GM12878 (cell line): ENCODE measurements around the gene MBNL3. TPM values are rescaled to one million over a fixed set of nuclear protein-coding genes. Genes with fewer than 3 reads are reported as not detected.

Experiments used
- ATAC-seq: fragments of 200-7000 bp; cut with Tn5 transposase; 3 replicates; pipeline ENCODE4 v1.9.1; 2020; ENCODE audit warnings: mild to moderate bottlenecking, moderate library complexity
- BruUV-seq: library from RNA; stranded (reverse); fragments of 400-500 nt; replicated peaks from 2 replicates; lab custom pipeline; 2021; lab: Mats Ljungman, UMichigan
- CTCF ChIA-PET: fragments of 300-600 bp; sonication (Branson Sonifier 250); formaldehyde crosslinking; extraction: SDS; loops from one replicate; lab custom pipeline; 2021; ENCODE audit warnings: inconsistent platforms; lab: Yijun Ruan, JAX
- POLR2A ChIA-PET: fragments of 350-600 bp; formaldehyde crosslinking; extraction: SDS; loops from one replicate; lab custom pipeline; 2021; ENCODE audit warnings: inconsistent platforms; lab: Charles Lee
- RAD21 ChIA-PET: fragments of 300-600 bp; sonication (Branson Sonifier 250); formaldehyde crosslinking; loops from one replicate; lab custom pipeline; 2023; ENCODE audit warnings: antibody characterized with exemption; ENCODE audit not compliant: unreplicated experiment; lab: Charles Lee
- SMC1A ChIA-PET: fragments of 300-600 bp; sonication (Branson Sonifier 250); formaldehyde crosslinking; loops from one replicate; lab custom pipeline; 2023; ENCODE audit not compliant: unreplicated experiment, uncharacterized antibody; lab: Charles Lee
- DNase-seq: peaks from one replicate; pipeline ENCODE4 v3.0.0-alpha.2; 2011; ENCODE audit warnings: low read depth, low spot score
- FAIRE-seq: peaks from 3 replicates; lab custom pipeline; 2011; peaks lifted over from hg19 to GRCh38; lab: Jason Lieb, UNC
- H2AFZ ChIP-seq: 2 replicates; pipeline ENCODE4 v1.6.0; 2011; ENCODE audit warnings: low read depth, low read length, control low read depth; ENCODE audit not compliant: control insufficient read depth
- H3K27ac ChIP-seq: 2 replicates; pipeline ENCODE4 v1.5.1; 2011; ENCODE audit warnings: control low read depth; ENCODE audit not compliant: control insufficient read depth, insufficient read depth
- H3K27me3 ChIP-seq, 2 experiments: replicated peaks in 1 of 2; 2 replicates each; pipeline versions ENCODE4 v1.6.0 to v1.6.1; 2011; ENCODE audit warnings: low read length in 1 of 2; ENCODE audit not compliant: control insufficient read depth in 2 of 2, insufficient read depth in 2 of 2
- H3K36me3 ChIP-seq, 2 experiments: 2 replicates each; pipeline ENCODE4 v1.5.1; 2011; ENCODE audit warnings: low read length in 1 of 2; ENCODE audit not compliant: control insufficient read depth in 2 of 2, insufficient read depth in 2 of 2
- H3K4me1 ChIP-seq: 2 replicates; pipeline ENCODE4 v1.6.1; 2011; ENCODE audit warnings: mild to moderate bottlenecking, low read length, moderate library complexity, mixed read lengths; ENCODE audit not compliant: control insufficient read depth, insufficient read depth
- H3K4me2 ChIP-seq: 2 replicates; pipeline ENCODE4 v1.6.0; 2011; ENCODE audit warnings: control low read depth; ENCODE audit not compliant: control insufficient read depth, insufficient read depth
- H3K4me3 ChIP-seq: fragments of 200-600 bp; sonication (generic); 2 replicates; pipeline ENCODE4 v1.5.1; 2016
- H3K79me2 ChIP-seq: 2 replicates; pipeline ENCODE4 v1.6.0; 2011; ENCODE audit warnings: low read length; ENCODE audit not compliant: control insufficient read depth, insufficient read depth
- H3K9ac ChIP-seq: 2 replicates; pipeline ENCODE4 v1.8.0; 2011; ENCODE audit warnings: low read length, control low read depth, mixed read lengths; ENCODE audit not compliant: control insufficient read depth, insufficient read depth
- H3K9me3 ChIP-seq: replicated peaks from 3 replicates; pipeline ENCODE4 v1.5.1; 2011; ENCODE audit warnings: mild to moderate bottlenecking, low read length; ENCODE audit not compliant: control insufficient read depth, insufficient read depth
- H4K20me1 ChIP-seq: 2 replicates; pipeline ENCODE4 v1.6.0; 2011; ENCODE audit not compliant: control insufficient read depth, insufficient read depth
- BHLHE40 ChIP-seq, 2 experiments: fragments of 450-650 bp in 1 of 2; IDR thresholded peaks; 2 replicates each; pipeline ENCODE4 v1.6.1; 2011 to 2017; ENCODE audit warnings: low read depth in 2 of 2, borderline replicate concordance in 1 of 2, improper control_type of control experiment in 1 of 2, low read length in 1 of 2, mild to moderate bottlenecking in 1 of 2
- CHD2 ChIP-seq: IDR thresholded peaks from 2 replicates; pipeline ENCODE4 v1.6.1; 2011; ENCODE audit warnings: low read depth, low read length, improper control_type of control experiment, borderline replicate concordance
- E2F8 ChIP-seq: fragments of 450-650 bp; IDR thresholded peaks from 2 replicates; pipeline ENCODE4 v1.6.1; 2018; ENCODE audit warnings: mild to moderate bottlenecking, low read depth, moderate library complexity; ENCODE audit not compliant: partially characterized antibody
- E4F1 ChIP-seq: fragments of 450-650 bp; IDR thresholded peaks from 2 replicates; pipeline ENCODE4 v1.6.1; 2018; ENCODE audit warnings: borderline replicate concordance, mild to moderate bottlenecking; ENCODE audit not compliant: partially characterized antibody
- EED ChIP-seq: sonication (generic); IDR thresholded peaks from 2 replicates; pipeline ENCODE4 v1.6.1; 2016; ENCODE audit warnings: antibody characterized with exemption, low read depth
- EGR1 ChIP-seq, 2 experiments: IDR thresholded peaks; 1 replicate in 1 of 2; 2 replicates in 1 of 2; pipeline ENCODE4 v1.6.1; 2011 to 2012; ENCODE audit warnings: low read depth in 2 of 2, low read length in 2 of 2, borderline replicate concordance in 1 of 2, mild to moderate bottlenecking in 1 of 2, moderate library complexity in 1 of 2
- FOXK2 ChIP-seq: fragments of 450-650 bp; IDR thresholded peaks from 2 replicates; pipeline ENCODE4 v1.6.1; 2017; ENCODE audit warnings: mild to moderate bottlenecking, moderate library complexity
- GATAD2B ChIP-seq: fragments of 450-650 bp; conservative IDR thresholded peaks from 2 replicates; pipeline ENCODE4 v1.6.1; 2017; ENCODE audit warnings: low read depth, mild to moderate bottlenecking, moderate library complexity
- JUNB ChIP-seq: IDR thresholded peaks from 2 replicates; pipeline ENCODE4 v1.6.1; 2016; ENCODE audit warnings: antibody characterized with exemption, mild to moderate bottlenecking
- KDM1A ChIP-seq: fragments of 200-600 bp; sonication (generic); IDR thresholded peaks from 2 replicates; pipeline ENCODE4 v1.6.1; 2016; ENCODE audit warnings: borderline replicate concordance
- MEF2B ChIP-seq: fragments of 450-650 bp; IDR thresholded peaks from 2 replicates; pipeline ENCODE4 v1.6.1; 2018; ENCODE audit warnings: mild to moderate bottlenecking, moderate library complexity; ENCODE audit not compliant: partially characterized antibody, poor library complexity, severe bottlenecking
- RCOR1 ChIP-seq: conservative IDR thresholded peaks from 2 replicates; pipeline ENCODE4 v1.6.1; 2012; ENCODE audit warnings: low read depth, low read length, improper control_type of control experiment
- SIX5 ChIP-seq: IDR thresholded peaks from 2 replicates; pipeline ENCODE4 v1.6.1; 2011; ENCODE audit warnings: mild to moderate bottlenecking, low read depth, low read length, moderate library complexity; ENCODE audit not compliant: severe bottlenecking
- TCF12 ChIP-seq: IDR thresholded peaks from 2 replicates; pipeline ENCODE4 v1.6.1; 2011; ENCODE audit warnings: low read depth, mild to moderate bottlenecking, low read length
- ZNF274 ChIP-seq: IDR thresholded peaks from one replicate; pipeline ENCODE4 v1.8.0; 2011; ENCODE audit not compliant: insufficient read length, insufficient read depth
- WGBS: methylation state at CpG from one replicate; pipeline ENCODE4 v1.1.6; 2016; ENCODE audit warnings: low lambda C conversion rate; ENCODE audit not compliant: insufficient replicate concordance, insufficient coverage; ENCODE audit errors: missing lambda C conversion rate; 5-methylcytosine and 5-hydroxymethylcytosine counted together
- in situ Hi-C: fragments of 300-500 bp; cut with MboI; formaldehyde crosslinking; loops from 9 replicates; pipeline ENCODE4 v1.14.3; 2018; ENCODE audit warnings: mixed read lengths
- intact Hi-C: fragments of 100-400 bp; cut with micrococcal nuclease; formaldehyde crosslinking; loops from one replicate; pipeline ENCODE4 v1.14.2; 2022; ENCODE audit not compliant: unreplicated experiment
- polyA plus RNA-seq, 11 experiments: library from polyadenylated mRNA; depleted of rRNA in 4 of 11; unstranded in 6 of 11; stranded (reverse) in 5 of 11; fragments of >200 nt; fragmentation: Nextera tagmentation in 4 of 11; fragmentation: Illumina TruSeq in 1 of 11; extraction: Ambion mirVana in 4 of 11; extraction: Trizol in 1 of 11; gene quantifications; 1 replicate in 1 of 11; 2 replicates in 10 of 11; pipeline versions ENCODE4 v1.2.1 to v1.2.3, GENCODE V29; 2011 to 2016; ENCODE audit warnings: inconsistent platforms in 2 of 11, missing spikeins in 2 of 11, low read depth in 1 of 11
- total RNA-seq, 4 experiments: library from RNA; depleted of rRNA in 3 of 4; stranded (reverse); fragments of >200 nt in 3 of 4; fragmentation: Illumina TruSeq in 1 of 4; extraction: Trizol in 1 of 4; gene quantifications; 2 replicates each; pipeline versions ENCODE4 v1.2.1 to v1.2.3, GENCODE V29; 2013 to 2021
- TF ChIP-seq, protein P1 (sequence below): fragments of 150-350 bp; IDR thresholded peaks from 2 replicates; pipeline ENCODE4 v1.6.1; 2014; ENCODE audit warnings: mild to moderate bottlenecking, low read depth, low read length

Gene MBNL3
- total and polyA plus RNA-seq, 10 of the 15 experiments (the other 5 are each of a cell fraction or from before 2014, with no cell fraction given), result 3.4 to 33.1 (median 12.6) TPM

- no peak for TF ChIP-seq KDM1A
- TF ChIP-seq ZNF274, result no peak
- 0 out of 4 replicates have a peak, but pooled peaks of 1 of the 2 experiments have one; percentile 10 for TF ChIP-seq BHLHE40 (IDR thresholded peaks at IDR 0.05; ENCODE audit: borderline replicate concordance in 1 of 2, low read depth in 2 of 2, low read length in 1 of 2)
These were observed 63.0 kb downstream of the MBNL3 start (continued) for GRCh38 chrX:132425744-132426318.

- Histone ChIP-seq H3K9me3 (no peaks in the 10 kb centered on the region), H3K4me3 (no peak overlapping the region), H3K79me2 (no peaks in the 10 kb centered on the region), H3K27ac (no peak overlapping the region), H2AFZ (no peak overlapping the region), H4K20me1 (no peaks in the 10 kb centered on the region), H3K4me2 (no peak overlapping the region), H3K4me1 (no peaks in the 10 kb centered on the region; the same call in 1 of the 2 replicates), H3K36me3 (no peaks in the 10 kb centered on the region), H3K9ac (no peak overlapping the region), H3K27me3 (no peaks in the 10 kb centered on the region)
- intact Hi-C loops, result no loop called here
- in situ Hi-C loops, result no loop called here
- DNase-seq (no peak), FAIRE-seq (no peak), ATAC-seq (no peak)
- whole genome bisulfite sequencing, result 78% methylated on average over 5 of the region's 5 CpGs
- ChIA-PET RAD21 (no interaction called here), SMC1A (interaction anchor here (1.3 to 1.6 kb wide), 2 partner anchors 60 to 63 kb away, joined by 4 read pairs; no protein-coding TSS in a partner anchor), POLR2A (no interaction called here), CTCF (interaction anchor here (0.6 to 1.0 kb wide), 2 partner anchors 10 to 895 kb away, joined by 3 read pairs; no protein-coding TSS in a partner anchor)
- no TSS peak for BruUV-seq
- TF ChIP-seq E2F8 (no peak), EED (no peak), FOXK2 (no peak), CHD2 (no peak), RCOR1 (no peak), GATAD2B (no peak), SIX5 (no peak), EGR1 (IDR thresholded peaks at IDR 0.05; ENCODE audit: borderline replicate concordance in 1 of 2, low read depth in 2 of 2, low read length in 2 of 2) (no peak), E4F1 (no peak), MEF2B (no peak), TCF12 (no peak), JUNB (no peak)
- TF ChIP-seq, protein P1, sequence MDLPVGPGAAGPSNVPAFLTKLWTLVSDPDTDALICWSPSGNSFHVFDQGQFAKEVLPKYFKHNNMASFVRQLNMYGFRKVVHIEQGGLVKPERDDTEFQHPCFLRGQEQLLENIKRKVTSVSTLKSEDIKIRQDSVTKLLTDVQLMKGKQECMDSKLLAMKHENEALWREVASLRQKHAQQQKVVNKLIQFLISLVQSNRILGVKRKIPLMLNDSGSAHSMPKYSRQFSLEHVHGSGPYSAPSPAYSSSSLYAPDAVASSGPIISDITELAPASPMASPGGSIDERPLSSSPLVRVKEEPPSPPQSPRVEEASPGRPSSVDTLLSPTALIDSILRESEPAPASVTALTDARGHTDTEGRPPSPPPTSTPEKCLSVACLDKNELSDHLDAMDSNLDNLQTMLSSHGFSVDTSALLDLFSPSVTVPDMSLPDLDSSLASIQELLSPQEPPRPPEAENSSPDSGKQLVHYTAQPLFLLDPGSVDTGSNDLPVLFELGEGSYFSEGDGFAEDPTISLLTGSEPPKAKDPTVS, result no peak
These were observed 65.5 kb downstream of the MBNL3 start for GRCh38 chrX:132423323-132423722.
